Astrocyte (in vitro differentiated cells and primary cell): ENCODE measurements around the gene ACSM2A. TPM values are rescaled to one million over a fixed set of nuclear protein-coding genes. Genes with fewer than 3 reads are reported as not detected.
"Not testable (repeated sequence)": the region's sequence is repeated elsewhere in the genome, so short reads cannot be mapped to it uniquely, and the experiment has no call there.

Source experiments
- DNase-seq: peaks from one replicate; pipeline ENCODE4 v3.0.0-alpha.2; 2010; ENCODE audit warnings: low read depth
- FAIRE-seq: peaks from 2 replicates; lab custom pipeline; 2011; peaks lifted over from hg19 to GRCh38; lab: Jason Lieb, UNC
- H2AFZ ChIP-seq: 2 replicates; pipeline ENCODE4 v1.6.0; 2012; ENCODE audit warnings: low read depth, low read length, inconsistent platforms
- H3K27ac ChIP-seq: 2 replicates; pipeline ENCODE4 v1.5.1; 2011; ENCODE audit warnings: low read depth, low read length, inconsistent platforms
- H3K27me3 ChIP-seq: 2 replicates; pipeline ENCODE4 v1.6.0; 2011; ENCODE audit warnings: low read length, inconsistent platforms; ENCODE audit not compliant: insufficient read depth
- H3K36me3 ChIP-seq: 2 replicates; pipeline ENCODE4 v1.5.1; 2011; ENCODE audit warnings: low read length, inconsistent platforms; ENCODE audit not compliant: insufficient read depth
- H3K4me1 ChIP-seq: 2 replicates; pipeline ENCODE4 v1.5.1; 2011; ENCODE audit warnings: low read length, inconsistent platforms; ENCODE audit not compliant: insufficient read depth
- H3K4me2 ChIP-seq: 2 replicates; pipeline ENCODE4 v1.6.0; 2012; ENCODE audit warnings: low read length, inconsistent platforms
- H3K4me3 ChIP-seq: 2 replicates; pipeline ENCODE4 v1.5.1; 2011; ENCODE audit warnings: low read depth, mild to moderate bottlenecking, low read length, inconsistent platforms; ENCODE audit not compliant: insufficient read depth
- H3K79me2 ChIP-seq: 2 replicates; pipeline ENCODE4 v1.6.0; 2012; ENCODE audit warnings: mild to moderate bottlenecking, low read length, inconsistent platforms; ENCODE audit not compliant: insufficient read depth
- H3K9ac ChIP-seq: 2 replicates; pipeline ENCODE4 v1.6.0; 2012; ENCODE audit warnings: mild to moderate bottlenecking, low read length, inconsistent platforms
- H3K9me3 ChIP-seq: 2 replicates; pipeline ENCODE4 v1.5.1; 2012; ENCODE audit warnings: low read depth, mild to moderate bottlenecking, low read length, inconsistent platforms; ENCODE audit not compliant: insufficient read depth
- H4K20me1 ChIP-seq: 2 replicates; pipeline ENCODE4 v1.6.0; 2012; ENCODE audit warnings: low read length, inconsistent platforms; ENCODE audit not compliant: insufficient read depth
- H3K27ac Mint-ChIP-seq: one replicate; pipeline ENCODE4 v1.8.0; 2021; ENCODE audit warnings: mild to moderate bottlenecking, mixed read lengths; ENCODE audit not compliant: unreplicated experiment
- H3K27me3 Mint-ChIP-seq: one replicate; pipeline ENCODE4 v1.8.0; 2021; ENCODE audit warnings: low read depth, mixed read lengths; ENCODE audit not compliant: unreplicated experiment
- H3K36me3 Mint-ChIP-seq: one replicate; pipeline ENCODE4 v1.8.0; 2021; ENCODE audit warnings: low read depth, mixed read lengths; ENCODE audit not compliant: unreplicated experiment
- H3K4me1 Mint-ChIP-seq: one replicate; pipeline ENCODE4 v1.8.0; 2021; ENCODE audit warnings: low read depth, mixed read lengths; ENCODE audit not compliant: unreplicated experiment
- H3K4me3 Mint-ChIP-seq: one replicate; pipeline ENCODE4 v1.8.0; 2021; ENCODE audit warnings: mild to moderate bottlenecking, moderate library complexity, mixed read lengths; ENCODE audit not compliant: unreplicated experiment
- H3K9me3 Mint-ChIP-seq: one replicate; pipeline ENCODE4 v1.8.0; 2021; ENCODE audit warnings: mild to moderate bottlenecking, mixed read lengths; ENCODE audit not compliant: unreplicated experiment
- CTCF ChIP-seq: IDR thresholded peaks from 2 replicates; pipeline ENCODE4 v1.5.1; 2011; ENCODE audit warnings: low read depth, mild to moderate bottlenecking, inconsistent platforms, low read length, moderate library complexity; ENCODE audit not compliant: insufficient read depth
- EZH2 ChIP-seq: IDR thresholded peaks from 2 replicates; pipeline ENCODE4 v1.6.1; 2012; ENCODE audit warnings: mild to moderate bottlenecking, low read length, inconsistent platforms; ENCODE audit not compliant: insufficient read depth
- total RNA-seq: library from RNA; stranded (reverse); gene quantifications from 2 replicates; pipeline ENCODE4 v1.2.1, GENCODE V29; 2021

Gene ACSM2A
- total RNA-seq, 1 donor from 2014 or later, result 0.14 TPM

GRCh38 chr16:20430948-20431347 lies 20.4 kb upstream of the ACSM2A start:
- Histone ChIP-seq H3K79me2 (no peaks in the 10 kb centered on the region), H3K27me3 (no peaks in the 10 kb centered on the region), H4K20me1 (no peaks in the 10 kb centered on the region), H3K4me2 (no peak overlapping the region), H3K4me1 (no peaks in the 10 kb centered on the region), H3K9me3 (no peaks in the 10 kb centered on the region), H3K9ac (no peak overlapping the region), H2AFZ (no peak overlapping the region), H3K27ac (no peak overlapping the region), H3K4me3 (no peak overlapping the region), H3K36me3 (no peaks in the 10 kb centered on the region)
- peaks cover 8% of the 10 kb centered on the region for H3K4me1 Mint-ChIP-seq
- no peak for TF ChIP-seq CTCF
- TF ChIP-seq EZH2, result no peak
- no peak overlapping the region for H3K27ac Mint-ChIP-seq
- no peaks in the 10 kb centered on the region for H3K36me3 Mint-ChIP-seq
- DNase-seq, result no peak
- peaks cover 3% of the 10 kb centered on the region for H3K9me3 Mint-ChIP-seq
- no peak for FAIRE-seq
- no peak overlapping the region for H3K4me3 Mint-ChIP-seq
- peaks cover 3% of the 10 kb centered on the region for H3K27me3 Mint-ChIP-seq

- not testable (repeated sequence) for DNase-seq, H3K4me1 Mint-ChIP-seq, H3K36me3 ChIP-seq, FAIRE-seq, H3K9me3 ChIP-seq, H3K4me3 ChIP-seq, H3K9me3 Mint-ChIP-seq, H3K27ac Mint-ChIP-seq, H3K27me3 ChIP-seq, H3K27ac ChIP-seq, H3K27me3 Mint-ChIP-seq, H4K20me1 ChIP-seq, H3K4me2 ChIP-seq, H3K79me2 ChIP-seq, H3K4me3 Mint-ChIP-seq, H2AFZ ChIP-seq, H3K36me3 Mint-ChIP-seq, H3K4me1 ChIP-seq, H3K9ac ChIP-seq
These were observed 12.4 kb upstream of the ACSM2A start for GRCh38 chr16:20438950-20439349.

- H3K9me3 Mint-ChIP-seq, FAIRE-seq: not testable (repeated sequence)
These were observed 11.5 kb upstream of the ACSM2A start for GRCh38 chr16:20439820-20440231.

GRCh38 chr16:20440731-20441130 lies 10.6 kb upstream of the ACSM2A start:
- H3K4me2 ChIP-seq, H3K9ac ChIP-seq: not testable (repeated sequence)
- peak overlapping the region; percentile 82 for H3K27ac Mint-ChIP-seq

More at GRCh38 chr16:20439820-20440231, 11.5 kb upstream of the ACSM2A start:
- H3K4me3 Mint-ChIP-seq, H3K4me1 ChIP-seq, H4K20me1 ChIP-seq, H3K4me2 ChIP-seq, H3K27me3 ChIP-seq, H2AFZ ChIP-seq, H3K36me3 ChIP-seq, H3K9me3 ChIP-seq, H3K4me3 ChIP-seq, H3K36me3 Mint-ChIP-seq, H3K27me3 Mint-ChIP-seq, DNase-seq, H3K4me1 Mint-ChIP-seq, H3K27ac ChIP-seq, H3K79me2 ChIP-seq, H3K9ac ChIP-seq: not testable (repeated sequence)
- peak overlapping the region; percentile 82 for H3K27ac Mint-ChIP-seq

More at GRCh38 chr16:20440731-20441130, 10.6 kb upstream of the ACSM2A start:
- H3K27ac ChIP-seq, DNase-seq, H2AFZ ChIP-seq, H3K4me3 Mint-ChIP-seq, H3K27me3 ChIP-seq, H3K79me2 ChIP-seq, H3K4me3 ChIP-seq, H3K4me1 ChIP-seq, H3K9me3 Mint-ChIP-seq, FAIRE-seq, H3K4me1 Mint-ChIP-seq, H4K20me1 ChIP-seq, H3K27me3 Mint-ChIP-seq, H3K9me3 ChIP-seq, H3K36me3 Mint-ChIP-seq, H3K36me3 ChIP-seq: not testable (repeated sequence)
